NCI-H2227 treated with DMSO at 0.1 percent for 48 hours (cell line): Measurements from ENCODE around the gene SLC22A15.
"Not testable (repeated sequence)": the region's sequence is repeated elsewhere in the genome, so short reads cannot be mapped to it uniquely, and the experiment has no call there.

ENCODE experiments used
- DNase-seq: peaks from one replicate; lab custom pipeline; 2025; lab: John Stamatoyannopoulos, UW

SLC22A15 gene

DNA sequence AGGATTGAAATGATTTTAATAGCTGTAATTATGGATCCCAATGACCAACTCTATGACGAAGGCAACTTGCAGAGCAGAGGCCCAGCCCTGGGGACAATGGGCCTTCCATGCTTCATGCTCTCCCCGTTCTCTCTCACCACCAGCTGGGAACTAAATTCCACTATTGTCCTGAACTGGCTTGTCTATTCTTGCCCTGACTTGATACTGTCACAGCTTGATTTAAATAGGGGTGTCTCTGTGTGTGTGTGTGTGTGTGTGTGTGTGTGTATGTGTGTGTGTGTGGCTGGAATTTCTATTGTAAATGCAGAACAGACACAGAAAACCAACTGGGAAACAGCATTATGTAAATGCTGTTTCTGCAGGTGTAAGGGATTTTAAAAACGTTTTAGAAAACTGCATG, 57.0 kb downstream of the SLC22A15 start:
- DNase-seq, result peak; percentile 89

DNA sequence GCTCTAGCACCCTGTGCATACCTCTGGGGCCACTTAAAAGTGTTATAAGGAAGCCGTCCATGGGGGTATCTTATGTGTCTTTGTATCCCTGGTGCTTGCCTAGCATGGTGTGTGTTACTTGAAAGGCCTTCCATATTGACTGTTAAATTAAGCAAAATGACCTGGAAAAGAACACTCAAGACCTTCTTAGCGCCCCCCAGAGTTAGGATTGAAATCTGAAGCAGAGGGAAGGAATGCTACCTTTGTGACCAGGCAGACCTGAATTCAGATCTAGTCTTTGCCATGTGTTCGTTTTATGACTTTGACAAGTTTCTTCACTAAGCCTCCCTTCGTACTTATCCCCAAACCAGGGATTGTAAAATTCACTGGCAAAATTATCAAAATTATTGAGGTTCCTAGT, 59.9 kb downstream of the SLC22A15 start:
- no peak for DNase-seq

DNA sequence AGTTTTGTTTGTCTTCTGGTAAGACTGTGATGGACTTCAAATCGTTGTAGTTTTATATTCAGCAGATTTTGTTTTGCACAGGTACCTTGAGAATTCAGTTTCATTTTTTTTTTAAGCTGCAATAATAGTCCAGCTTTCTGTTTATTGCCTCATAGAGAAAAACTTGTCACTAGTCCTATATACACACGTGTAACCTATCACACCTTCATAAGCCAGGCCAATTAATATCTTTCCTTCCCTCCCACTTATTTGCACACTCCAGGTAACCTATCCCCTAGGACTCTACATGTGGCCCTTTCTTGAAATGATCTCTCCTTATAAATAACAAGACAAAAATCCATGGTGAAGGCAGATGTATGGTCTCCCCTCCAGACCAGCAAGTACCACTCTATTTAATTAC, 62.4 kb downstream of the SLC22A15 start:
- DNase-seq, result no peak

DNA sequence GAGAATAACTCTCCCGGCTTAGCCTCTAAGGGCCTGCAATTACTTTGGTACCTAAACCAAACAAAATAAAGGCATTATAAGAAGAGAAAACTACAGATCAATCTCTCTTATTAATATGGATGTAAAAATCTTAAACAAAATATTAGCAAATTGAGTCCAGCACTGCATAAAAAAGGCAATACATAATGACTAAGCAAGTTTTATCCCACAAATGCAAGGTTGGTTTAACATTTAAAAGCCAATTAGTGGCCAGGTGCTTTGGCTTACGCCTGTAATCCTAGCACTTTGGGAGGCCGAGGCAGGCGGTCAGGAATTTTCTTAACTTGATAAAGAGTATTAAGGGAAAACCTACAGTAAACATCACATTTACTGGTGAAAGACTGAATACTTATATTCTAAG, 67.8 kb downstream of the SLC22A15 start:
- no peak for DNase-seq

DNA sequence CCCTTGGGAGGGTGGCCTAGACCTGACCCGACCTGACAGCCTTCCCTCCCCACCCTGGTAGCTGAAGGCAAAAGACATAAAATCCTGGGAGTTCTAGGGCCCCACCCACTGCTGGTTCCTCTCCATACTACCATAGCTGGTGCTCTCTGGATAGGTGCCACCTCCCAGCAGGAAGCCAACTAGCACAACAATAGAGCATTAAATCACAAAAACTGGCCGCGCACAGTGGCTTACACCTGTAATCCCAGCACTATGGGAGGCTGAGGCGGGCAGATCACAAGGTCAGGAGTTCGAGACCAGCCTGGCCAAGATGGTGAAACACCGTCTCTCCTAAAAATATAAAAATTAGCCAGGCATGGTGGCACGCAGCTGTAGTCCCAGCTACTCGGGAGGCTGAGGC, 70.6 kb downstream of the SLC22A15 start:
- DNase-seq, result not testable (repeated sequence)

DNA sequence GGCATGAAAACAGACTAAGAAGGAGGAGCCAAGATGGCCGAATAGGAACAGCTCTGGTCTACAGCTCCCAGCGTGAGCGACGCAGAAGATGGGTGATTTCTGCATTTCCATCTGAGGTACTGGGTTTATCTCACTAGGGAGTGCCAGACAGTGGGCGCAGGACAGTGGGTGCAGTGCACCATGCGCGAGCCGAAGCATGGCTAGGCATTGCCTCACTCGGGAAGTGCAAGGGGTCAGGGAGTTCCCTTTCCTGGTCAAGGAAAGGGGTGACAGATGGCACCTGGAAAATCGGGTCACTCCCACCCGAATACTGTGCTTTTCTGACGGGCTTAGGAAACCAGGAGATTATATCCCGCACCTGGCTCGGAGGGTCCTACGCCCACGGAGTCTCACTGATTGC, 75.6 kb downstream of the SLC22A15 start:
- DNase-seq, result not testable (repeated sequence)

DNA sequence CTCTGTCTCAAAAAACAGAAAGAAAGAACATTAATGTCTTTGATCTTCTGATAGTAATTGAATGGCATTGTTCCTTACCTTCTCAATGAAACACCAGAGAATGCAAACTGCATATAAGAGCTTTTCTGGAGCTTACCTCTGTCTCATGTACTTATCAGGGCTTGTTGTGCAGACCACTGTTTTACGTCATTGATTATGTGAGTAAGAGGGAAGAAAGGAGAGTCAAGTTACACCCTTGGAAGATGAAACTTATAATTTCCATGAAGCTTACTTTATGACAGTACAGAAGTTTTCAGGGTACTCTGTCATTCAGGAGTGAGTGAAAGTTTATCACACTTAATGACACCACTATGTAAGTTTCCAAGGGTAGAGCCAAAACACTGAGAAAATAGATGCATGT, 85.9 kb downstream of the SLC22A15 start:
- DNase-seq, result no peak

DNA sequence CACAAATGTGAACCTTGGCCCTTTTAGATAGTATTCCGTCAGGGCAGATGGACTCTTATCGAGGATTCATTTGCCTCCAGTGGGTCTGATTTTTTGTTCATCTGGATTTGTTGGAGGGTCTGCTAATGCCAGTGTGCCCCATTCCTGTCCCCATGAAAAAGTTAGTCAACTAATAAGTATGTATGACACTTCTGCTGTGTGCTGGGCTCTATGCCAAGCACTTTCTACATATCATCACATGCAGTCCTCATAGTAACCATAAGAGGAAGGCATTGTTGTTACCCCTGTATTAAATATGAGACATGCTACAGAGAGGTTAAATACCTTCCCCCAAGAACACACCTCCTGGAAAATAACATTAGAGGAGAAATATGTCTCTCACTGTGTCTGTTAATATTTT, 88.3 kb downstream of the SLC22A15 start:
- DNase-seq, result no peak

DNA sequence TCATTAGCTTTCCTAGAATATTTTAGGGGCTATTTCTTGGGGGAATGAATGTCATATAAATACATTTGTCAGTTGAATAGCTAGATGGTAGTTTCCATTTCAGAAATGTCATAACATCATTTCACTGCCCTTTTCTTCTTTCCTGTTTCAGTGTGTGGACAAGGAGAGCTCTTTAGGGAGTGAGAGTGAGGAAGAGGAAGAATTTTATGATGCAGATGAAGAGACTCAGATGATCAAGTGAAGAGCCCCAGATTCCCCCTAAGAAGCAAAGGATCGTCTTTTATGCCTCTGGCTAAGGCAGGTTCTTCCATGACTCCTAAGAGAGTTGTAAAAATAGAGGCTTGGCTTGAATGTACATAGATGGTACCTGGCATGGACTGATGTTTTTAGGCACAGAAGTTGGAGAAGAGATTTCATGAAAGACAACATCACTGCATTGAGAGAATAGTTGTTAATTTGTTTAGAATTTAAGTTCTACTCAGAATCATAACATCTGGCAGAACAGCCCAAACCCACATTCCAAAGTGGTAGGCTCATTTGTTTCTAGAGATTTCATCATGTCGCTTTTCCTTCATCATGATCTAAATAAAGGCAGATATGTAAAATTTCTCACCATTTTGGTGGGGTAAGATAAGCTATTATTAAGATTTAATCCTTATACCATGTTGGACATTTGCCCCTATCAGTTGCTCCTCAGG, 90.7 kb downstream of the SLC22A15 start:
- DNase-seq, result no peak

DNA sequence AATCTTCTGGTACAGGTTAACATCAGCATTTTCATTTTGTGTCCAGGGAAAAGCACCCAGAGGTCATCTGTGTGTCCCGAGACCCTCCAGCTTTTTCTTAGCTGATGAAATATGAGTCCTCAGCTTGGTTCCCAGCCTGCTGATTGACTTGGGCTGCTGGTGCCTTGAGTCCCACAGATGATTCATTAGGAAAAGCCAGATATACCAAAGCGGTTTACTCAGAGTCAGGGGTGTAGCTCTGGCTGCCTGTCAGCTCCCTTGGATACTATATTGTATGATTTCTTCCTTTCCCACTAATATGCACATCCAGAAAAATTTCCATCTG, 91.2 kb downstream of the SLC22A15 start:
- no peak for DNase-seq

DNA sequence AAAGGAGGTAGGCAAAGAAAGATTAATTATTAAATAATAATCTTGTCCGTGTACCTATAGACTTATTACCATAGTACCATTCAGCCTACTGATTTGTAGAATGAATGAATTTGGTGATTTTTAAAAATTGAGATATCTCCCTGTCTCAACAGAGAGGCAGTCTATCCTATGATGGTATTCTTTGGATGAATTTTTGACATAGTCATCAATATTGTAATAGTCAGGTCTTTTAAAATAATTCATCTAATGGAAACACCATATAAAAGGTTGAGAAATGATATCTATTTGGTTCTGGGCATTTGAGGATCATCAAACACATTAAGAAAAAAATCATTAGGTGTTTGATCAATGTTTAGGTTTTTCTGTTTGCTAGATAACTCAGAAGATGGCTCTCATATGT, 99.3 kb downstream of the SLC22A15 start:
- DNase-seq, result no peak

DNA sequence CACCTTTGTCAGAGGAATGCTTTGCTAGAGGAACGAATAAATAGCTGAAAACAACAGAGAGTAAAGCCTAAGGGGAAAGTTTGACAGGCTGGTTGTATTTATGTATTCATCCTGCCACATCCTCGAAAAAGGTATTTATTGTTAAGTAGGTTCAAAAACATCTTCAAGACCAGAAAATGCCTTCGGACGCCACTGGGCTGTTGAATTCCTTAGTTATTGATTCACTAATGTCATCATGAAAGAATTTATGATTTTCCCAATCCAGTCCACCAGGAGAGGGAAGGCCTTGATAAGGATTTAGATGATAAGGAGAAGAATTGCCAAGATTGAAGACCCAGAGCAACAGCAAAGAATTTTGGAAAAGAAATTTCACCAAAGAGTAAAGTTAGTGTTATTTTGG, 99.7 kb downstream of the SLC22A15 start:
- DNase-seq, result no peak

DNA sequence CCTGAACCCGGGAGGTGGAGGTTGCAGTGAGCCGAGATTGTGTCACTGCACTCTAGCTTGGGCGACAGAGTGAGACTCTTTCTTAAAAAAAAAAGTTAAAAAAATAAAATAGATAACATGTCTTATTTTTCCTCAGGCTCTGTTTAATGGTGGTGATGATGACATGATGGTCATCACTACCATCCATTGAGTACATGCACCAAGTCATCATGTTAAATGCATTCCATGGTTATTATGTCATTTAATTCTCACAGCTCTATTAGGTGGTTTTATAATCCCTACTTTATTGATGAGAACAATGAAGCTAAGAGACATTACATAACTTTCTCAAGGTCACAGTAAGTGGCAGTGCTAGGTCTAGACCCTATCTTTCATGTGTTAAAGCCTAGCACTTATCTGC, 100.5 kb downstream of the SLC22A15 start:
- no peak for DNase-seq

DNA sequence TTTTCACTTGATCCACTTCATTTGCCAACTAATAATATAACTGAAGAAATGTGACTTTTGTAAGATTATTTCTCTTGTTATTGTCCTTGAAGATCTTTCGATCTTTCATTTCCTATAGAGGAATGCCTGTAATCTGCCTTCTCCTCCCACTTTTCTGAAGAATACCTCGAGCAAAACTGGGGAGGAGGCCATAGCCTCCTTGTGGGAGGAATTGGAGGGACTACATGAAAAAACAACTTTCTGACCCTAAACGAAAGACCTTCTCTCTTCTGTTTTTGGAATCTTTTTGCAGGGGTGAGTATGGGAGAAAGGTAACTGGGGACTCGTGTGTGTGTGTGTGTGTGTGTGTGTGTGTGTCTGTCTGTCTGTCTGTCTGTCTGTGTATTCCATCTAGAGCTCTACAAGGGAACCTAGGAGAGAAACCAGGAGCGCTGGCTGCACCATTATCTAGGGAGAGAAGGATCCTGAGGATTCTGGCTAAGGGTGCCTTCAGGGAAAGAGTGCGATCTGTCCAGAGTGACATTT, 102.4 kb downstream of the SLC22A15 start:
- no peak for DNase-seq

DNA sequence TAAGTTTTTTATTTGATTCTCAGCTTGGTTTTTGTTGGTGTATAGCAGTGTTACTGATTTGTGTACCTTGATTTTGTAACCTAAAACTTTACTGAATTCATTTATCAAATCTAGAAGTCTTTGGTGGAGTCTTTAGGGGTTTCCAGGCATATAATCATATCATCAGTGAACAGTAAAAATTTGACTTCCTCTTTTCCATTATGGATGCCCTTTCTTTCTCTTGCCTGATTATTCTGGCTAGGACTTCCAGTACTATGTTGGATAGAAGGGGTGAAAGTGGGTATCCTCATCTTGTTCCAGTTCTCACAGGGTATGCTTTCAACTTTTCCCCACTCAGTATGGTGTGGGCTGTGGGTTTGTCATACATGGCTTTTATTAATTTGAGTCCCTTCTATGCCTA, 111.3 kb downstream of the SLC22A15 start:
- DNase-seq, result no peak

DNA sequence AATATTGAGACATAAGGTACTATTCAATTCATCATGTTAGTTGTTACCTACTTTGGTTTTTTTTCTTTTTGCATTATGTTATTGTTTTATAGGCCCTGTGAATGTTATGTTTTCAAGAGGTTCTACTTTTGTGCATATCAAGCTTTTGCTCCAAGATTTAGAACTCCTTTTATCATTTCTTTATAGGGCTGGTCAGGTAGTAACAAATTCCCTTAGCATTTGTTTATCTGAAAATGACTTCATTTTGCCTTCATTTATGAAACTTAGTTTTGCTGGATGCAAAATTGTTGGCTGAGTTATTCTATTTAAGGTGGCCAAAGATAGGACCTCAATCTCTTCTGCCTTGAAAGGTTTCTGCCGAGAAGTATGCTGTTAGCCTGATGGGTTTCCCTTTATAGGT, 113.6 kb downstream of the SLC22A15 start:
- DNase-seq, result no peak

DNA sequence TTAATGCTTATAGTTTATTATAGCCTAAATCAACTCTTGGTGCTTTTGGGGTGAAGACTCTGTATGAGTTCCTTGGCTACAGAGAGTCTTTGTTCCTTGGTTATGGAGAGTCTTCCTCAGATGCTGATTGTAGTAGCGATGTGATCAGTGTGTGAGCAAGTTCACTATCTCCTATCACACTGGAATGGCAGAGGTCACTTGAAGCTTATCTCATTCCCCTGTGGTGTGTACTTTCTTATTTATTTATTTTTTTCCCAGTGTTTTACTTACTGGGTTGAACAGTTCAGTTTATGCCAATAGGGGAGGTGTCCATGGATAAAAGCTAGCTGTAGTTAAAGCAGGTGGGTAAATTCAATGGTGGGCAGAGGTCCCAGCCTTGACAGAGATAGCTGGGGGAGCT, 114.8 kb downstream of the SLC22A15 start:
- DNase-seq, result no peak

DNA sequence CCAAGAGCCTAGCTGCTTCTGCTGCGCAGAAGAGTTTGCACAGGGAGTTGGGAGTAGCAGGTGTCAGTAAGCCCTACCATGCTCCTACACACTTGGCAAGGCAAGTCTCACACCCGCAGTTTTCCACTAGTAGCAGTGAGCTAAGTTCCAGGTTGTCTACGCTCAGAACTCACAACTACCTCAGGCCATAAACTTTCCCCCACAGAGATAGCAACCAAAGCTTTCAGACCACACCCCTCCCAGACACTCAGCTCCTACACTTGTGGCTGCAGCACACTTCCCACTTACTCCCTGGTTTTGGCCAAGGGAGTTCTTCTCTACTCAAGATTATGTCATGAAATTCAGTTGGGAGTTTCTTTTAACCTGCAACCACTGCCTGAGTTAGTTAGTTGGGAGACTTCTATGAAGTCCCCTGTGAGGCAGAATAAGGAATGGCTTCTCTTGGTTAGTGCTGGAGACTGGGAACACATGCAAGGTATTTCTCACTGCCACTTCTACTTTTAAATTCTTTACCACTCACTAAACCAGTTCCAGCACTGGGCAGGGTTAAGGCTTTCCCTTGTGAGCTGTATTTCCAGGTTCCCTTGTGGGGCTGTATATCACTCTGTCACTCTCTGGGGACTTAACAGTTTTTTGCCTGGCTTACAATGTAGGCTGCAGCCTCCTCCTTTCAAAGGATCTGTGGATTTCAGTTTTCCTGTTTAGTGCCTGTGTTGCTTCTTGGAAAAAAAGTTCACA, 116.6 kb downstream of the SLC22A15 start:
- DNase-seq, result no peak

DNA sequence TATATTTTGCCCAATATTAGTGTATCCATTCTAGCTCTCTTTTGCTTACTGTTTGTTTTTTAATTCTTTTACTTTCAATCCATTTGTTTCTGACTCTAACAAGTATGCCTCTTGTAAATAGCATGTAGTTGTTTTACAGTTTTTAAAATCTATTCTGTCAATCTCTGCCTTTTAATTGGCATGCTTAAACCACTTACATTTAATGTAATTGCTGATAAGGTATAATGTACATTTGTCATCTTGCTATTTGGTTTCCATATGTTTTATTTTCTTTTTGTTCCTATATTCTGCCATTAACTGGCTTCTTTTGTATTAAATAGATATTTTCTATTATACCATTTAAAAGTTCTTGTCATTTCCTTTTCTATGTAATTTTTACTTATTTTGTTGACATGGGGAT, 118.7 kb downstream of the SLC22A15 start:
- no peak for DNase-seq

DNA sequence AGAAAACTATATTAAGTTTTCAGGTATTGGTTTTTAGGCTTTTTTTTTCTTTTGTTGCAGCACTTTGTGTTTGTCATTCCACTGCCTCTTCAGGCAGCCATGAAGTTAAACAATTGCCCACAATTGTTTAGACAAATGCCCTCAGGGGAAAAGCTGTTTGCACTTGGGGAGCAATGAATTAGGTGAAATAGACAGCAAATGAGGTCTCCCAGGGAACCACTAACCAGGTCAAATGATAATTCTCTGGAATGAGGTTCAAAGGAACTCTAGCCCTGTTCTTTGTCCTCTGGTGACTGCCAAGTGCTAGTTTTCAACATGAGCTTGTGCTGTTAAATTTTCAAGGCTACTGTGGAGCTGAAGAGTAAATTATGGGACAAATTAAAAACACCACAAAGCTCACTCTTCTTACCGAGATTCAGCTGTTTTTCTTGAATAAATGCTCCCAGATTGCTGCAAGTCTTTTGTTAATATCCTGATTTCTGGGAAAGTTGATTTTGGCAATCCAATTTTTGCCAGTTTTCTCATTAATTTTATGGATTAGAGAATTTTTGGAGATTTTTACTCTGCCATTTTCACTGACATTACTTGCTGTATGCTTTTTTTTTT, 119.8 kb downstream of the SLC22A15 start:
- DNase-seq, result no peak

DNA sequence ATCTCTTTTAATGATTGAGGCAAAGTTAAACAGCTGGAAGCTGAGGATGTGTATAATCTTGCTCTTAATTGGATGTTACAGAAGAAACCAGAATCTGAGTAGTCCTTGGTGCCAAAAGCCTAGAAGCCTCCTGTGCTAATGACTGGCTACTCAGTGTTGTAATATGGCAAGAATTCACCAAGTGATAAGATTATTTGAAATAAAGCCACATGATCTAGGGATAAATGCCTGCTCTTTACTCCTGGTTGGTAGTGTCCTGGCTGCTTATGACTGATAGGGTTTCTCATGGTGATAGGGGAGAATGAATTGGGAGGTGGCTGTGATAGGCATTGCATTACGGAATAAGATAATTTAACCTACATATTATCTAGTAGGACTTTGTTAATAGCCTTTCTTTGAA, 121.3 kb downstream of the SLC22A15 start:
- DNase-seq, result no peak

DNA sequence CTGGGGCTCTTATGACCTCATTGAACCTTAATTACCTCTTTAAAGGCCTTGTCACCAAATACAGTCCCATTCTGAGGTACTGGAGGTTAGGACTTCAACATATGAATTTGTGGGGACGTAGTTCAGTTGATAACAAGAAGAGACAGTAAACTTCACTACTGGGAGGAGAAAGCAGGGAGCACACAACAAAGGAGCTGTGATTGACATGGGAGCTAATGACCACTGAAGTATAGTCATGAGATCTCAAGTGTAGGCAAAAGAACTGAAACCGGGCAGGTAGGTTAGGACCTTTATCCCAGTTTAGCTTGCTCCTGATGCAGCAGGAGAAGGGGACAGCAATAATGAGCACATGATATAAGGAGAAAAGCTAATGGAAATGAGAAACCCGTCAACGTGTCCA, 123.1 kb downstream of the SLC22A15 start:
- DNase-seq, result peak; percentile 29

DNA sequence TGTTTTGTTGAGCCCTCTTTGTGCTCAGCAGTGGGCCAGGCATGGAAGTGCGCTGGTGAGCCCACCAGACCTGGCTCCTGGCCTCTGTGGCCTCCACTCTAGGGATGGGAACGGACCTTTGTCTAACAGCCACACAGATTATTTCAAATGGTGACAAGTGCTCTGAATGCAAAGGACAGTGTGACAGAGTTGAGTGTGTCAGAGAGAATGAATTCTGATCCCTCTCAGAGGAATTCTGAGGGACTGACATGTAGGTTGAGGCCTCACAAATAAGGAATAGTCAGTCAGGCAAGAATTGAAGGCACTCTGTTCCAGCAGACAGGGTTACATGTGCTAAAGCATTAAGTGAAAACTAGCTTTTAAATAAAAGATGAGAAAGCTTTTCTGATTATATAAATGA, 123.6 kb downstream of the SLC22A15 start:
- no peak for DNase-seq
